Colonic mucosa (tissue), 4 donors: Measurements from ENCODE around the gene FBXO21. TPM values are rescaled to one million over a fixed set of nuclear protein-coding genes. Genes with fewer than 3 reads are reported as not detected.
A peak's percentile ranks its signal among the peaks of the same experiment; 100 is the strongest.

Source experiments
- DNase-seq: peaks from one replicate; pipeline ENCODE4 v3.0.0-alpha.2; 2020
- H3K27ac ChIP-seq: fragments of 200-600 bp; one replicate; pipeline ENCODE4 v1.8.0; 2021
- H3K27me3 ChIP-seq: fragments of 200-600 bp; one replicate; pipeline ENCODE4 v1.8.0; 2021
- H3K36me3 ChIP-seq: fragments of 200-600 bp; one replicate; pipeline ENCODE4 v1.8.0; 2021
- H3K4me1 ChIP-seq: fragments of 200-600 bp; one replicate; pipeline ENCODE4 v1.8.0; 2021; ENCODE audit warnings: mild to moderate bottlenecking
- H3K4me3 ChIP-seq: fragments of 200-600 bp; one replicate; pipeline ENCODE4 v1.8.0; 2021
- H3K9ac ChIP-seq, 2 donors: one replicate each; pipeline ENCODE4 v1.7.0; 2013; ENCODE audit warnings: control low read depth in 2 of 2, low read depth in 2 of 2, low read length in 2 of 2
- H3K9me3 ChIP-seq: fragments of 200-600 bp; one replicate; pipeline ENCODE4 v1.8.0; 2021
- CTCF ChIP-seq: fragments of 200-600 bp; IDR thresholded peaks from one replicate; pipeline ENCODE4 v1.8.0; 2022; ENCODE audit warnings: antibody characterized with exemption, mild to moderate bottlenecking
- intact Hi-C: fragments of 100-400 bp; cut with DNase I; formaldehyde crosslinking; loops from one replicate; pipeline ENCODE4 v1.14.1; 2022
- total RNA-seq, 2 donors: library from RNA; stranded (reverse); fragmentation: NEBNext Ultra II Directional in 1 of 2; extraction: Animal tissue kit (Norgen Biotek cat#: 25700) in 1 of 2; gene quantifications; one replicate each; pipeline ENCODE4 v1.2.1, GENCODE V29; 2021
- donor health status: healthy.
- donor health status: DM: no; HTN: no; CAD: no.
- donor health status: DM: no; HTN: no; CAD: no.

The FBXO21 gene
- 10 to 100 TPM; 34.5 to 34.7 TPM for total RNA-seq

DNA sequence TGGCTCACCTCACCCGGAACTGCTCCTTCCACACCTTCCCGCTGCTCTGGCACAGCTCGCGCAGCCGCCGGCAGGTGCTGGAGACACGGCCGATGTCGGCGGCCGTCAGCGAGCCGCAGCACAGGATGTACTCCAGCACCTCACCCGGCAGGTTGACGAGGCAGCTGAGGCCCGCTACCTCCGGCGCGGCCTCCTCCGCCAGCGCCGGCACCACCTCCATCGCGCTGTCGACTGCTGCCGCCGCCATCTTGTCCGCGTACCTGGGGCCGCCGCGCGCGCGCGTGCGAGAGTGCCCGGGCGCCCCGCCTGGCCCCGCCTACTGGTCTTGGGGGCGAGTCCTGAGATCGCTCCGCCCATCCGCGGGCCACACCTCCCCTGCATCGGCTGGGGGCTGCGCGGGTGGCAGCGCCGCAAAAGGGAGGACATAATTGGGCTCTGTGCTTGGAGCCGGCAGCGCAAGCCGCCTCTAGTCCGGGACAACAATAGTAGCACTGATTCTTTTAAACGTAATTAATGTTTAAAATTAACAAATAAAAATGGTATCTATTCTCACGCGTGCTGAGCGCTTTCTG is at the start of gene FBXO21:
FBXO21 (minus strand) TSS at position 261 of the 572 bp plus-strand sequence; CDS start at position 247, 14 bp downstream.
- H3K4me1 ChIP-seq = peaks cover 7% of the 10 kb centered on the region
- TF ChIP-seq CTCF = no peak
- no peaks in the 10 kb centered on the region for H3K27me3 ChIP-seq
- H3K9ac ChIP-seq = peak within 1 kb of the TSS; percentile 76 to 83
- peak within 1 kb of the TSS; percentile 55 for H3K27ac ChIP-seq
- peak; percentile 92 for DNase-seq
- intact Hi-C loops = no loop called here
- peak within 1 kb of the TSS; percentile 83 for H3K4me3 ChIP-seq
- H3K36me3 ChIP-seq = no peaks in the 10 kb centered on the region
- H3K9me3 ChIP-seq = no peaks in the 10 kb centered on the region

GRCh38 chr12:117236456-117237001 is 46.3 kb upstream of the FBXO21 start:
- intact Hi-C loops = loop anchor here (5.0 to 10.0 kb wide), 3 partner anchors 128 to 601 kb away; partner anchors contain the start of gene NOS1

GRCh38 chr12:117235261-117235660 is 45.0 kb upstream of the FBXO21 start:
- Histone ChIP-seq H3K4me3 (no peak overlapping the region), H3K9ac (no peak overlapping the region), H3K36me3 (no peaks in the 10 kb centered on the region), H3K4me1 (no peaks in the 10 kb centered on the region), H3K27me3 (no peaks in the 10 kb centered on the region), H3K27ac (no peak overlapping the region), H3K9me3 (no peaks in the 10 kb centered on the region)
- DNase-seq = no peak
- no peak for TF ChIP-seq CTCF
- intact Hi-C loops = loop anchor here (5.0 to 10.0 kb wide), 3 partner anchors 130 to 602 kb away; partner anchors contain the start of gene NOS1

More at GRCh38 chr12:117236456-117237001, 46.3 kb upstream of the FBXO21 start:
- Histone ChIP-seq H3K36me3 (no peaks in the 10 kb centered on the region), H3K27ac (no peak overlapping the region), H3K9ac (no peak overlapping the region), H3K27me3 (no peaks in the 10 kb centered on the region), H3K9me3 (no peaks in the 10 kb centered on the region), H3K4me3 (no peak overlapping the region), H3K4me1 (no peaks in the 10 kb centered on the region)
- DNase-seq = peak; percentile 85
- TF ChIP-seq CTCF = peak; percentile 68

DNA sequence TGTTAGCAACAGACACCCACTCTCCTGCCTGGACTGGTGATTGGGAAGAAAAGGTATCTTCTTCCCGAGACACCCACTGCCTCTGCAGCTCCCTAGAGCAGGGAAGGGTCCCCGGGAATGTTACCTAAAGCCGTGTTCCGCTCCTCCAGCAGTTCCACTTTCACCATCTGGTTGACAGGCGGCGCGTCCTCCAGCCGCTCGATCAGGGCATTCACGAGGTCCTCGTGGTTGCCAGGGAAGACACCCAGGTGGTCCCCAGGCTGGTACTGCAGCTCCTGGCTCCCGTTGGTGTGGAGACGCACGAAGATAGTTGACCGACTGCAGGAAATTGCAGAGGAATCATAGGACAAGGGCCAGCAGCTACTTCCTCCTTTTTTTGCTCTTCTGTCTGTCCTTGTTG is 44.2 kb upstream of the FBXO21 start:
- no peaks in the 10 kb centered on the region for H3K36me3 ChIP-seq
- H3K4me3 ChIP-seq = no peak overlapping the region
- H3K9me3 ChIP-seq = no peaks in the 10 kb centered on the region
- no peak overlapping the region for H3K9ac ChIP-seq
- no peak overlapping the region for H3K27ac ChIP-seq
- no peak for TF ChIP-seq CTCF
- DNase-seq = no peak
- H3K27me3 ChIP-seq = no peaks in the 10 kb centered on the region
- H3K4me1 ChIP-seq = no peaks in the 10 kb centered on the region
- intact Hi-C loops = loop anchor here (10.0 kb wide), 2 partner anchors 130 to 350 kb away; partner anchors contain the start of gene NOS1

GRCh38 chr12:117231750-117232149 is 41.5 kb upstream of the FBXO21 start:
- no peak for DNase-seq
- Histone ChIP-seq H3K27ac (no peak overlapping the region), H3K4me3 (no peak overlapping the region), H3K4me1 (no peaks in the 10 kb centered on the region), H3K9ac (no peak overlapping the region), H3K27me3 (no peaks in the 10 kb centered on the region), H3K36me3 (no peaks in the 10 kb centered on the region), H3K9me3 (no peaks in the 10 kb centered on the region)
- TF ChIP-seq CTCF = no peak
- intact Hi-C loops = loop anchor here (10.0 kb wide), 2 partner anchors 133 to 353 kb away; partner anchors contain the start of gene NOS1
